SKM-1 treated with dmso at 0.1 percent for 144 hours (cell line): ENCODE data around the gene AAR2.

Source experiments
- DNase-seq: peaks from one replicate; lab custom pipeline; 2025; ENCODE audit not compliant: unreplicated experiment; lab: John Stamatoyannopoulos, UW

AAR2 gene

DNA sequence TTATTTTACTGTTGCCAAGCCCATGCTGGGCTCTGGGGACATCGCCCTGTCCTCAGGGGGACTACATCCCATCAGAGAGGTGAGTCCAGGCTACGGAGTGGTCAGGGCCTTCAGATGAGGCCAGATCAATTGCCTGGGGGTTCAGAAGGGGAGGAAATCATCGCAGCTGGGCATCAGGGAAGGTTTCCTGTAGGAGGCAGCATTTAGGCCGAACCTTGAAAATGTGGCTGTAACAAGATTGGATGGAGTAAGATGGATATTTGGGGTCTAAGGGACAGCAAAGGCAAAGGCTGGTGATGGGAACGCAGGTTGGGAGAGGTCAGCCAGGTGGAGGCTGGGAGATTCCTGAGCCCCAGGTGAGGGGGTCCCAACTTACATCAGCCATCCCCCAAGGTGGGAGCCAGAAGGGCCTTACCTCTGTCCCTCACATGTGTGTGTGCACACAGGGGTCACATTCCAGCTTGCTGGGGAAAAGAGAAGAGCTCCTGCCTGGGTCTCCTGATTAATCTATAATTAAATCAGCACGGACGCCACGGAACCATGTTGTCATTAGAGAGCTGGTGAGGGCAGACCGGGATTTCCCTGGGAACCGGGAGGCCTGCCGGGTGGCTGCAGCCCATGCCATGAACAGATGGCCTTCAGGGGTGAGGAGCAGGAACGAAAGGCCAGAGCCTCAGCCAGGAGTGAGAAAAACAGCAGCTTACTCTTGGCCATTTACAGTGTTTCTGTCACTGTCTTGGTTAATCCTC is 39.3 kb downstream of the AAR2 start:
- no peak for DNase-seq

DNA sequence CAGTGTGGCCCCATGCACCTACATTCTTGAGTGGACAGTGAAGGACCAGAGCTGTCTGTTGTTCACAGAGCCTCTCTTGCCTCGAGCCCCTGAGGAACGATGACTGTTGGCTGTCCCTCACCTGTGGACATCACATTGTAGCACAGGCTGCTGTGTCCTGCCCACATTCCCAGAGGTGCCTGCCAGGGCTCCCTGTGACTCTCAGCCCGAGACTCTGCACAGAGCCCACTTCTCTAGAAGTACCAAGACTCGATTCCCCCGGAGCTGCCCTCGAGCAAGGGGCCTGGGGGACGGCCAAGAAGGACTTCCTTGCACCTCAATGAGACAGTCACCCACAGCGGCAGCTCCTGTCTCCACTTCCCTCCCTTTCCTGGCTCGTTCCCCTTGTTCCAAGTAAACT is 41.3 kb downstream of the AAR2 start:
- no peak for DNase-seq

DNA sequence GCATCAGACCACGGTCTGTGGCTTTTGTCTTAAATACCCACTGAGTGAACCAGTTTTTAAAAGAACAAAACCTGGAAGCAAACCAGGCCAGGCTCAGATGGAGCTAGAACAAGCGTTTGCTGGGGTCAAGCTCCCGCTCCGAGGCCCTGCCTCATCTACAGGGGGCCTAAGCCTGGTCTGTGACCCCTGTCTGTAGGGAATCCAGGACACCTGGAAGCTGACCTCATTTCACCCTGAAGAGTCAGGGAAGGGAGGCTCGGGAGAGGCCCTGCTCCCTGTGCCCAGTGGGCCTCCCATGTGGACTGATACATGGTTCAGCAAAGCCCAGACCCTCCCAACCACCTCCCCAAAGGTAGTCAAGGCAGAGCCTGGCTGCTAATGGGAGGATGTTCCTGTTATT is 43.1 kb downstream of the AAR2 start:
- DNase-seq: no peak

DNA sequence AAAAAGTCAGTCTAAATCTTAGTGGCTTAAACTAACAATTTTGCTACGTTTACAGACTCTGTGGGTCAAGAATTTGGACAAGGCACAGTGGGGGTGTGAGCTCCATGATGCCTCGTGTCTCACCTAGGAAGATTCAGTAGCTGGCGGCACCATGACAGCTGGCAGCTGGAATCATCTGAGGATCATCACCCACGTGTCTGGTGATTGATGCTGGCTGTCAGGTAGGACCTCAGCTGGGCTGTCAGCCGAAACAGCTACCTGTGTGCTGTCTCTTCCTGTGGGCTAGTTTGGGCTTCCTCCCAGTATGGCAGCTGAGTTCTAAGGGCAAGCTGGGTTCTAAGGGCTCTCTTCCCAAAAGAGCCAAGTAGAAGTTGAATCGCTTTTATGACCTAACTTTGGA is 43.5 kb downstream of the AAR2 start:
- no peak for DNase-seq

DNA sequence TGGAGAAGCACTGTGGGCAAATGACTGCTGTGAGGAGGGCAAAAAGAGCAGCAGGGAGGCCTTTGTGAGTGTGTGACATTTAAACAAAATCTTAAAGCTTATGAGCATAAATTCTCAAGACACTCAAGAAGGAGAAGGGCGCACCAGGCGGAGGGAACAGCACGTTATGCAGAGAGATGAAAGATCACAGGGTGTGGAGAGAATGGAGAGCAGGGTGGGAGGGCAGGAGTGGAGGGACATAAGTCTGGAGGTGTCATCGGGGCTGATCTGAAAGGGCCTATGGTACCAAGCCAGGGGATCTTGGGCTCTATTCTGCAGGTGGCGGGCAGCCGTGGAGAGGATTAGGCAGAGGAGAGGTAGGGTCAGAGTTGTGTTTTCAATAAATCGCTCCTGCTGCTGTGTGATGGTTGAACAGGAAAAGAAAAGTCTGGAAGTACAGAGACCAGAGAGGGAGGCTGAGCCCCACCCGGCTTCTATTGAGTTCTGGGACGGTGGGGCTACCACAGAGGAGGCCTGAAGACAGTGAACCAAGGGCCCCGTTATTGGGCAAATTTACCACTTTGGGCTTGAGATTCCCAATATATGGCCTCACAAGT is 45.6 kb downstream of the AAR2 start:
- DNase-seq: no peak

DNA sequence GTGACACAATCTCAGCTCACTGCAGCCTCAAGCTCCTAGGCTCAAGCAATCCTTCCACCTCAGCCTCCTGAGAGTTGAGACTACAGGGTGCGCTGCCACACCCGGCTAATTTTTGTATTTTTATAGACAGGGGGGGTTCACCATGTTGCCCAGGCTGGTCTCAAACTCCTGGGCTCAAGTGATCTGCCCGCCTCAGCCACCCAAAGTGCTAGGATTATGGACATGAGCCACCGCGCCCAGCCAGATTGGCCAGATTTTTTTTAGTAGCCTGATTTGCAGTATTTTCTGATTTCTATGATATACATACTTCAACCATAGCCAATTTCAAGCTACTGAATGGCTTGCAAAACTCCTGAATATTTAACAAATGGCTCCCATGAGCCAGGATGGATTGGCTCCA is 48.5 kb downstream of the AAR2 start:
- DNase-seq: no peak

DNA sequence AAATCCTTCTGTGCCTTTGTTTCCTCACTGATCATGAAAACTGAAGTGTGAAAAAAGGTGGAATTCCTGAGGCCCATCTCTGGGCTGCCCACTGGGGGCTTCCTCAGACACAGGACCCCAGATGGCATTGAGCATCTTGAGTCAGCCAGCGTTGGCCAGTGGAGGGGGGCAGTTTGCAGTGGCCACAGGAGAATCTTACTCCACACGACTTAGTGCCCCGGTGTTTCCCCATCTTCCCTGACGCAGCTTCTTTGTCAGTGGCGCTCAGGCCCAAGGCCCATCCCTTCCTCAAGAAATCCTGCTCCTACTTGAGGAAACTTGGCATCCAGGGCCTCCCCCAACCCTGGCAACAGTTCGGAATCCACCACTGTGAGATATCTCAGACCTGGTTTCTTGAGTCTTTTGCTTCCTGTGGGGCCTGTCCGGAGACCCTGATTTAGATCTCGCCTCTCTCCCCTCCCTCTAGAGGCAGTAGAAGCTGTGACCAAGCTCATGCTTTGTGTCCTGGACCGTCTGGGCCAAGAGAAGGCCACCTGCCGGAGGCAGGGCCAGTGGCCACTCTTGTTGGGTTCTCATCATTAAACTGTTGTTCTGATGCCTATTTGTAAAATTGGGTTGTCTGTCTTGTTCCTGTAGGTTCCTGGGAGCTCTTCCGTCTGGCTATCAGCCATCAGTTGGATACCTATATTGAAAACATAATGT is 49.6 kb downstream of the AAR2 start:
- DNase-seq: no peak

DNA sequence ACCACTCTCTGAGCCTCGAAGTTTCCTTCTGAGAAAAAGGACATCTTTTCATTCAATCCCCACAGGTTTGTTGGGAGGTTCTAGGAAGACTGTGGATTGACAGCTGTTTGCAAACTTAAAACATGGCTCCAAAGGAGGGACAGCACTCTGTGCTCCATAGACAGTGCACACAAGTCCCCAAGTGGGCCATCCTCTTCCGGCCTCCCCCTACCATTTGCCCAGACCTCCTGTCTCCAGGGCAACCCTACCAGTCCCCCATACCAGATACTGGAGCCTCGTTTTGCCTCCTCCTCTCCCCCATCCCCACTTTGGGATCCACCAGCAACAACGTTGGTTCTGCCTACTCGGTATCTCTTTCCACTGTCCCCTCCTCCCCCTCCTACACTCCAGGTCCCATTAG is 61.4 kb downstream of the AAR2 start:
- DNase-seq: no peak

DNA sequence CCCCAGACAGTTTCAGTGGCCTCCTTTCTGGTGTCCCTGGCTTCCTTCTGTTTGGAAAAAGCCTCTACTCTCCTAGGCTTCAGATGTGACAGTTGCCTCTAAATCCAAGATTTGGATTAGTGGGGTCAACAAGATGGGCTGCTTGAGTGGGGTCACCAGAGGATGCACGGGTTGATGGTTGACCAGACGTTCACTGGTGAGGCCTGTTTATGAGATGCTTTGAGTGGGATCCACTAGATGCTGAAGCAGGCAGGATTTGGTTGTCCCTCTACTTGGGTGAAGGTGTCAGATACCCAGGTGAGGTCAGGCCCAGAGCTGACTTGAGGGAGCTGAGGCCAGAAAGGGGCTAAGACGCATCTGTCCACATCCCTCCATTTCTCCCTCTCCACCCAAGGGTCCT is 61.8 kb downstream of the AAR2 start:
- no peak for DNase-seq

DNA sequence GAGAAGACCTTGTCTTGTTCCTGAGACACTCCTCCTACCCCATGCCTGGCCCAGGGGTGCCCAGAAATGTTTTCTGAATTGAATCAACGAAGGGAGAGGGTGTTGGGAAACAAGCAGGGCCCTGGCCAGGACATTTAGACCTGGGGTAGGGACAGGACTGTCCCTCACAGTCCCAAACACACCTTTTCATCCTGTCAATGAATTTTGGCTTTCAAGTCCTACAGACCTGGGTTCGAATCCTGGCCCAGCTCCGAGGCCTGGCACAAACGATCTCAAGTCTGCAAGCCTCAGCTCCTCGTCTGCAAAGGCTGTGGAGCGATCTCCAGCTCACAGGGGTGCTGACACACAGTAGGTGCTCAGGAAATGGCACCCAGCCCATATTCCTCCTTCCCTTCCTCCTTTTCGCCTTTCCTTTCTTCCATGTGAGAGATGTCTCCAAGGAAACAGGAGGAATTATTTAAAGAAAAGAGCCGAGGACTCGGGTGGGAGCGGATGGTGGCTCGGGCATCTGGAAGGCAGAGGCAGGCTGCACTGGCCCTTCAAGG is 62.6 kb downstream of the AAR2 start:
- DNase-seq: no peak

DNA sequence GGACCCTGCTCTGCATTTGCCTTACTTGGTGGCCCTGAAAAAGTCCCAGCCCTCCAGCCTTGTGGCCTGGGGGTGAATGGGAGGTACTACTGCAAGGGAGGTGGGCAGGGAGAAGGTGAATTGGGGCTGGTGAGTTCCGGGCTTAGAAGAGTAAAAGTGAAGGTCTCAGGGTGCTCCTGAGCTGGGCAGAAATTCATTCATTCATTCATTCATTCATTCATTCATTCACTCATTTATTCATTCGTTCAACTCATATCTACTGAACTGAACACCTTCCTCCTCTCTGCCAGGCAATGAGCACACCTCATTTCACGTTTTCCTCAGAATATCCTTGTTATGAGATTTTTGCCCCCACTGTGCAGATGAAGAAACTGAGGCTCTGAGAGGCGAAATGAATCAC is 63.2 kb downstream of the AAR2 start:
- no peak for DNase-seq

DNA sequence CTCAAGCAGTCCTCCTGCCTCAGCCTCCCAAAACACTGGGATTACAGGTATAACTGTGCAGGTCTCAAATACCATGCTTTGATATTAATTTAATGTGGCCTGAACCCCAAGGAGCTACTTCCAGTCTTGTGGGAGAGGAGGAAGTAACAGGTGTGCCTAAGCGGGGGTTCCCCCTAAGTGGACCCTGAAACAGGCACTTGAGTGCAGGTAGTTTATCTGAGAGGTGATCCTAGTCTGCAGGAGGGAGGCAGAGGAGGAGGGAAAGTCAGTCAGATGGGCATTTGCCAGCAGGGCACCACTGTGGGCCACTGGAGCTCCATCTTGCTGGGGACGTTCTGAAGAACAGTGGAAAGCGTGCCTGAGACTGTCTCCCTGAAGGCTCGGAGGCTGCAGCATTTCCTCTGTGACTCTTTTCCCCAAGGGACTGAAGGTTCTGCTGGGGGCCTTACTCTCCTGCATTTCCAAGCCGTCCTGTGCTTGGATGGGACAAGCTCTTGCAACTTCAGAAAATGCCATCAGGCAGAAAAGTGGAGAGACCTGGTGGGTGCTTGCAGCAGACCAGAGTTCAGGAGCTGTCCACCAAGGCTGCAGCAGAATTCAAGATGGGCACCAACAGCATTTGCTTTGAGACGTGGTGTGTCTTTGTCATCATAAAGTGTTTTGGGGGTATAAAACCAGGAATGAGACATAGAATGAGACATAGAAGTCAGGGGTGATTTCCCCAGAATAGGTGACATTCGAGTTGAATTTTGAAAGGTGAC is 65.3 kb downstream of the AAR2 start:
- no peak for DNase-seq

DNA sequence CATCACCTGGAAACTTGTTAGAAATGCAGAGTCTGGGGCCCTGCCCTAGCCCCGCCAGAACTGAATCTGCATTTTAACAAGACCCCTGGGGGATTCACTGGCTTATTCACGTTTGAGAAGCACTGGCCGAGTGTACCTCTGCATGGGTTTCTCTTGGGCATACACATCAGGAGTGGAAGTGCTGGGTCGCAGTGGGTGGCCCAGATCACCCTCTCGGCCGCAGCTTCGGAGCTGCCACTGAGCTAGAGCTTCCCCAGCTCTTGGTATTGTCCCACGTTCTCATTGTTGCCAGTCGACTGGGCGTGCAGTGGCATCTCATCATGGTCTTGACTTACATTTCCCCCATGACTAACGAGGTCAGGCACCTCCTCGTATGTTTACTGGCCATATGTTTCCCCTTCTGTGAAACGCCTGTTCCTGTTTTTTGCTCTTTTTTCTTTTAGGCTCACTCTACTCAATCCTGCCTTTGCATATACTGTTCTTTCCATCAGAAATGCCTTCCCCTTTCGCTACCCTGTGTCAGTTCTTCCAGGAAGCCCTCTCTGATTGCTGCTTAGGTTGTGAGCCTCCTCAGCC is 66.8 kb downstream of the AAR2 start:
- no peak for DNase-seq

DNA sequence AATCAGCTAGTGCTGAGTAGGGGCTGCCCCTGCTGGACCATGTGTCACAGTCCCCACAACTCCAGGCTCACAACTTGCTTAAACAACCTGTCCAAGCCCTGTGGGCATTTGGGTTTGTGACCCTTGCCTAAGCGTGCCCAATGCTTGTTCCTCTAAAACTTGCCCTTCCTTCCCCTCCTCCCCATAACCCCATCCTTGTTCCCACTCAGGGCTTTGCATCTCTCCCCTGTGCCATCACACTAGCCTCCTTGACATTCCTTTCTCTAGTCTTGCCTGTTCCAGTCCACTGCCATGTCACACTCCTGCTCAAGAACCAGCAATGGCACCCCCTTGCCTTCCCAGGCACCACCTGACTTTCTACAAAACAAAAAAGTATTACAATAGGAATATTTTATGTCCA is 67.6 kb downstream of the AAR2 start:
- no peak for DNase-seq

DNA sequence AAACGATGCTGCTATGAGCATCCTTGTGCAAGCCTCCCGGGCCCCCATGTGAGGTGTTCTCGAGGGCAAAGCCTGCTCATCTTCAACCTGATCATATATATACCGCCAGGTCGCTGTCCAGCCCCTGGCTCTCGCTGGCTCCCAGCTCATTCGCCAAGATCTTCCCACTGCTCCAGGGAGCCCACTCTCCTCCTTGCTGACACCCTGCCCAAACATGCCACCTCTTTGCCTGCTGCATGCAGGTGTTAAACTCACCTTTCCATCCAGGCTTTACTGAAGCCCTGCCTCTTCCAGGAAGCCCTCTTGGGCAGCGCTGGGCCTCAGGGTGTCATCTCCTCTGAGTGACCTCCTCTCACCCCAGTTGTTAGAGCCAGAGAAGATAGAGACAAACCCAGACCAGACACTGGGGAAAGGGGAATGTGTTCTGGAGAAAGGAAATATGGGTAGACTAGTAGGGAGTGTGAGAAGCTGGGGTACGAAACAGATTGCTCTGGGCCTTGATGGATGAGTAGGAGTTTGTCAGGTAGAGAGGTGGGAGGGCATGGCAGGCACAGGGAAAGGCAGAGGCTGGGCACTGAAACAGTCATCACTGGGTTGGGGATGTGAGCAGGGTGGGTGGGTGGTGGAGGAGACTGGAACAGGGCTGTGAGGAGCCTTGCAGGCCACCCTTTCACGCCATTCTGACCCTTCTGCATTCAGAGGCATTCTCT is 68.7 kb downstream of the AAR2 start:
- DNase-seq: no peak

DNA sequence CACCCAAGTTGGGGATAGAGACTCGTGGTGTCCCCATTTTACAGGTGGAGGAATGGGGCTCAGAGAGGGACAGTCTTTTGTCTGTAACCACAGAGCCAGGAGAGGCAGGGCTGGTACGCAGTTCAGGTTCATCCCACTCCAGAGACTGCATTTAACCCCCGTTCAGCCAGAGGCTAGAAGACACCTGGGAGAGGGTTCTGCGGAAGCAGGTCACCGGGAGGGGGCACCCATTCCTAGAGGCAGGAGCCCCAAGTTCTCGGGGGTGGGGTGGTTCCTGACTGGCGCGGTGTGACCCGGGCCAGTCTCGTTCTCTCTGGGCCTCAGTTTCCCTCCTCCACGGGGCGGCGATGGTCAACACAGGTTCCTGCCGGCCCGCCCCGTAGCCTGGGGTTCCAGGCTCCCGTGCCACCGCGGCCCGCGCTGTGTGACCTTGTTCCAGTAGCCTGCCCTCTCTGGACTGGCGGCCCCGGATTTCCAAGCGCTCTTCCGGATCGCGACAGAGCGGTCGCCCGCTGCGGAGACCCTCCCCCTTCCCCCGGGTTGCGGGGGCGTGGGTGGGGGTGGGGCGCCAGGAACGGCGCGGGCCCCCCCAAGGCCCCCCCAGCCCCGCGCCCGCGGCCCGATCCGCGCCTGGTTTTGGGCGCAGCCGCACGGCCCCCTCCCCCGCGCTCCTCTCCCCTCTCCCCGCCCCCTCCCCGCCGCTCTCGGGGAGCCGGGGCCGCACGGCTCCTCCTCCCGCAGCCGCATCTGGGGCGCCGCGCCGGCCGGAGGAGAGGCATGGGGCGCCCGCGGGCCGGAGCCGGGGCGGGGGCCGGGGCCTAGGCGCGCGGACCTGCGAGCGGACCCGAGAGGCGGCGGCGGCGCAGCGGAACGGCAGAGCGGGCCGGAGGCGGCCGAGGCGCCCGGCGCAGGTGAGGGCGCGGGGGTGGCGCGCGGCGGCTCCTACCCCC is 69.6 kb downstream of the AAR2 start, which contains the start of gene DLGAP4:
DLGAP4 (plus strand) TSS at position 738 of the 950 bp plus-strand sequence. CDS start 125,379 bp downstream, outside the sequence.
- DNase-seq: no peak
